ENCODE results near the gene ITCH.

The ITCH gene

DNA sequence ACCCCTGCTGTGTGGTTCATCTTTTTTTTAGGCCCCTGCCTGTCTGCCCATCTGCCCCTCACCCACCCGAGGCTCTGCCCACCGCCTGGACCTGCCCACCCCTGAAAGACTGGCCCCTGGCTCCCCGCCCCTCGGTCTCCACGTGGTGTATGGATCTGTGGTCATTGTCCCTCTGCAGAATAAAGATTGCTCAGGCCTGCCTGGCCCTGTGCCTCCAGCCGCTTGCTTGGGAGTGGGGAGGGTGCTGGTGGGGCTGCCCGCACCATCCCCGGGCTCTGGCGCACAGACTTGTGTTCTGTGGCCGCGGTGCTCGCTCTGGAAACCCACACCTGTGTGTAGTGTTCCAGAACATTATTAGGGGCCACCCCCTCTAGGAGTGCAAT is 197.1 kb downstream of the ITCH start:
- no peak for DNase-seq

DNA sequence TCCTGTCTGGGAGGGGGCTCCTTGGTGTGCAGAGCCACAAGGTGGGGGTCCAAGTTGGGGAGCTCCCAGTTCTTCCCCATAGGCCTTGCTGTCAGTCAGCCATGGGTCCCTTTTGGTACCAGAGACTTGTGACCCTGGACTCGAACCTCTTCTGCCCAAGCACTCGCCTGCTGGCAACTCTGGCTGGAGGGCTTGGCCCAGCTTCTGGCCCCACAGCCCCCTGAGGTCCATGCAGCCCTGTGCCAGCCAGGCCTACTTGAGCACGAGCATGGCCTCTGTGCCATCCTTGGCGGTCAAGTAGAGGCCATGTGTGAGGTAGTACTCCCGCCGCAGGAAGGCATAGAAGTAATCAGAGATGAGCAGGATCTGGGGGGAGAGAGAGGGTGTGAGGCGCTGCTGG is 197.5 kb downstream of the ITCH start:
- DNase-seq = no peak

Data from activated CD4-positive, alpha-beta T cell treated with anti-CD3 and anti-CD28 coated beads, Interleukin-2, Interleukin-6, amounts not matched to agents 100 ng/mL and 50 ng/mL, durations not matched to agents 16 hours and 8 hours (primary cell).